GM12865 (cell line): ENCODE data around the gene H19.

Experiments
- DNase-seq: peaks from one replicate; pipeline ENCODE4 v3.0.0; 2010; ENCODE audit warnings: low read depth
- H3K4me3 ChIP-seq: 2 replicates; pipeline ENCODE4 v1.5.1; 2011; ENCODE audit warnings: mild to moderate bottlenecking, low read depth, low read length, control low read depth
- TF ChIP-seq, protein P1 (sequence below): IDR thresholded peaks from 2 replicates; pipeline ENCODE4 v1.5.1; 2011; ENCODE audit warnings: low read length, control low read depth, low read depth, inconsistent platforms; ENCODE audit not compliant: insufficient read depth; ENCODE audit errors: missing control alignments

Gene H19

DNA sequence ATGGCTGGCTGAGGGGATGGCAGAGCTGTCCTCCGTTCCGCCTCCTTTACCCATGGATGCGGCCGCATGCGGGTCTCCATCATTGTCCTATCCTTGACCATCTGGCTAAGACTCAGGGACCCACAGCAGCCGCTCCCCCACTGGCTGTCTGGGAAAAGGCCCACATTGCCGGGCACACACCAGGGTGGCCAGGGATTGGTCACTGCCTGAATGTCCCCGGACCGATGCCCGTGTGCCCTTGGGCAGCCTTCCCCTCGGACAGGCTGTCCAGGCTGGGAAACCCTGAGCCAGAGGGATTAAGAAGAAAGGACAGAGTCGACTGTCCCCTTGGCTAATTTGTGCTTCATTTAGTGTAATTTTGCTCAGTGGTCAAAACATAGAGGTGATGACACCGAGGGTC is 22.5 kb downstream of the H19 start:
- TF ChIP-seq, protein P1, sequence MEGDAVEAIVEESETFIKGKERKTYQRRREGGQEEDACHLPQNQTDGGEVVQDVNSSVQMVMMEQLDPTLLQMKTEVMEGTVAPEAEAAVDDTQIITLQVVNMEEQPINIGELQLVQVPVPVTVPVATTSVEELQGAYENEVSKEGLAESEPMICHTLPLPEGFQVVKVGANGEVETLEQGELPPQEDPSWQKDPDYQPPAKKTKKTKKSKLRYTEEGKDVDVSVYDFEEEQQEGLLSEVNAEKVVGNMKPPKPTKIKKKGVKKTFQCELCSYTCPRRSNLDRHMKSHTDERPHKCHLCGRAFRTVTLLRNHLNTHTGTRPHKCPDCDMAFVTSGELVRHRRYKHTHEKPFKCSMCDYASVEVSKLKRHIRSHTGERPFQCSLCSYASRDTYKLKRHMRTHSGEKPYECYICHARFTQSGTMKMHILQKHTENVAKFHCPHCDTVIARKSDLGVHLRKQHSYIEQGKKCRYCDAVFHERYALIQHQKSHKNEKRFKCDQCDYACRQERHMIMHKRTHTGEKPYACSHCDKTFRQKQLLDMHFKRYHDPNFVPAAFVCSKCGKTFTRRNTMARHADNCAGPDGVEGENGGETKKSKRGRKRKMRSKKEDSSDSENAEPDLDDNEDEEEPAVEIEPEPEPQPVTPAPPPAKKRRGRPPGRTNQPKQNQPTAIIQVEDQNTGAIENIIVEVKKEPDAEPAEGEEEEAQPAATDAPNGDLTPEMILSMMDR, result no peak
- no peak for DNase-seq
- H3K4me3 ChIP-seq, result no peak overlapping the region

DNA sequence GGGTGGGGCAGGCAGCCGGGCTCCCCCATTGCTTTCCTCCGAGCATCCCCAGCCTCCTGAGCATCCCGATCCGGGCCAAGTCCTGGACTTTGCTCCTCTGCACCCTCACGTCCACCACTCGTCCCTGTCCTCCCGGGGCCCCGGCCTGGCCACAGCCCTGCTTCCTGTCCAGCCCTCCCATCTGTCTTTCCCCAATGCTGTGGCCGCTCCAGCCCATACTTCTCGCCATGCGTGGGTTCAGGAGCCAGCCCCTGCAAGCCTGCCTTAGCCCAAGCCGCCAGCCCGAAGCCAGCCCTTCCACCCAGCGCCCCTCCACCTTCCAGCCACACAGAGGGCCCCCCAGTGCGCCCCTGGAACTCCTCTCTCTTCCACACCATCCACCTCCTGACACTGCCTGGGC is 26.7 kb downstream of the H19 start:
- no peak for DNase-seq
- no peak overlapping the region for H3K4me3 ChIP-seq
- TF ChIP-seq, protein P1, result no peak

DNA sequence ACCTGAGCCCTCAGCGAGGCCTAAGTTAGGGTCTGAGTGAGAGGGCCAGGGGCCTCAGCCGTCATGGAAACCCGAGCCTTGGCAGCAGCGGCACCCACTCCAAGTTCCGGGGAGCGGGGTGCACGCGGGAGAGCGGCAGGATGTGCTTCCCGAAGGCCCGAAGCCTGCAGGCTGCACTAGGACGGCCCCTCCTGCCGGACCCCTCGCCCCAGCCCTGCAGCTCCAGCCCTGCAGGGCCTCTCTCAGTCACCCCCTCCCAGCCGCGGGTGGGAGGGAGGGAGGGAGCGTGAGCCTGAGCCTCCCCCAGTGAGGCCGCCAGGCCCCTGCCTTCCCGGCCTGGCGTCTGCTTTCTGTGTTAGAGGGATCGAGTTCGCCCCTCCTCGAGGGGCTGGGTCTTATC is 27.9 kb downstream of the H19 start:
- no peak overlapping the region for H3K4me3 ChIP-seq
- DNase-seq, result no peak
- TF ChIP-seq, protein P1, result no peak

DNA sequence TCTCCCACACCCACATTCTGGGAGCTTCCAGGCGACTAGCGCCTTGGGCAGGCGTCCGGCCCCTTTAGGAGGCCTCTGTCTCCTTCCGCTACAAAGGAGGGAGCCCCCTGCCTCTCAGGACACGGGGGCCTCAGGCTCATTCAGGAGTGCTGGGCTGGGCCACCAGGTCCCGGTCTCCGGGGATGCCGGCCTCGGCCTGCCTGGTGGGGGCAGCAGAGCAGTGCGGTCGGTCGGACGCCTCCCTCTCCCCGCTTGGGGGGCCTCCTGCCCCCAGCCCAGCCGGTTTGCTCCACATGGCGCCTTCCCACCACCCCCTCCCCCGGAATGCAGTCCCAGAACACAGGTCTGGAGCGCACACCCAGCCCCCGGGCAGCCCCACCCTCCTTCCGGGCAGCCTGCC is 28.6 kb downstream of the H19 start:
- TF ChIP-seq, protein P1, result no peak
- DNase-seq, result no peak
- H3K4me3 ChIP-seq, result no peak overlapping the region

DNA sequence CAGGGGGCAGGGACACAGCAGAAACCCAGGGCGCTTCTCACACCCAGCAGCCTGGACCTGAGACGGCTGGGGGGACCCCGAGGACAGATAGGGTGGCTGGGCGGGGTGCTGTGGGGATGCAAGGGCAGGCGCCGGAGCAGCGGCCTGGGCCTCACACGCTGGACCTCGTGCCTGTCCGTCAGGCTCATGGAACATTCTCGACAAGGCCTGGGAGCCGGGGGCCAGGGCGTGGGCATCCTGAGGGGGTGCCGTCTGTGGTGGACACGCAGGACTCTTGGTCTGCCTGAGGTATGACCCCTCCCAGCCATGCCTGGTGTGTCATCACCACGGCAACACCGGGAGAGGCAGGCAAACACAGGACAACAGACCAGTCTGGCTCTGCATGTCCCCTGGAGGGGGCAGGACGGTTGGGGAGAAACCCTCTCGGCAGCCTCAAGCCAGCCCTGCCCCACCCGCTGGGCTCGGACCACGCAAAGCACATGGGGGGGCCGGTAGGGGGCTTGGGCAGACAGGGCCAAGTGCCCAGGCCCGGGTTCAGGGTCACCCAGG is 29.1 kb downstream of the H19 start:
- TF ChIP-seq, protein P1, result no peak
- H3K4me3 ChIP-seq, result no peak overlapping the region

DNA sequence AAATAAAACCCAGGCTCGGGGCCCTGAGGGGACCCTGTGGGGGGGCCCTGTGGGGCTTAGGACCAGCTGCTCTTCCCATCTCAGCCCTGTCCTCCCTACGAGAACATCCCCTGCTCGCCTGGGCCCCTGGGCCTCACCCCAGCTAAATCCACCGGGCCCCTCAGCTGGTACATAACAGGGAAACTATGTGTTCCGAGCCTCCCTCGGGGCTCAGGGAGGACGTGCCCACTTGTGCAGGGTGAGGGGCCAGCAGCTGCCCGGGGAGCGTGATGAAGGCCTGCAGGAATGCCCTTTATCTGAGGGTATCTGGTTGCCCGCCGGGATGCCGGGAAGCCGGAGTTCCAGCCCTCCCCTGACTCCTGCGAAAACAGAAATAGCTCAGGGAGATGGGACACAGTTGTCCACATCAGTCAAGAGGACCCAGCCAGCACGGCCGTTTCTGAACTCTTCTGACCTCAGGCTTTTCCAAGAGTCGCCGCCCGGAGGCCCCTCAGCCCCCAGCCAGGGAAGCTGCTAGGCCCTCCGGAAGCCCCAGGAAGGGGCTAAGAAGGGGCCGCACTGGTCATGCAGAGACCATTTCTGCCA is 29.9 kb downstream of the H19 start:
- TF ChIP-seq, protein P1, result no peak
- no peak for DNase-seq
- H3K4me3 ChIP-seq, result no peak overlapping the region

More for the DNA sequence above, 29.1 kb downstream of the H19 start:
- DNase-seq, result no peak

DNA sequence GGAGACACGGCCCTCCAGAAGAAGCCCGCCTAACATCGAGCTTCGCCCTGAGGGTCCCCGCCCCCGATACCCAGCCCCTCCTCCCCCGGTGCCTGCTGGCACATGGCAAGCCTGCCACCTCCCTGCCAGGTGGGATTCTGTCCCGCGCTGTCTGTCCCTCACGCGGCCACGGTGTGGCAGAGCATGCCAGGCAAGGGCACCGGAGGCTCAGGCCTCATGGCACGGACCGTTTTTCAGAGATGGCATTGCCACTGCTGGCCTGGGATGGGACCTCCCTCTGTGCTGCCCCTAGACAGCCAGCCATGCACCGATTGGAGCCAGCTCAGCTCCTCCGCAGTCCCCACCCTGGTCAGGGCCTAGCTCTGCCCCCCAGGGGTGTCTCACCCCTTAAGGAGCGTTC is 31.1 kb downstream of the H19 start:
- DNase-seq, result no peak
- no peak overlapping the region for H3K4me3 ChIP-seq
- TF ChIP-seq, protein P1, result no peak
